ENCODE measurements around the gene ELAVL3. TPM values are rescaled to one million over a fixed set of nuclear protein-coding genes. Genes with fewer than 3 reads are reported as not detected.

Gene ELAVL3
- polyA plus RNA-seq, 1 donor = not detected

- no peak for DNase-seq
Observed at GRCh38 chr19:11405846-11406643, 74.8 kb downstream of the ELAVL3 start.

- no peak for DNase-seq
Observed at GRCh38 chr19:11404588-11405222, 76.1 kb downstream of the ELAVL3 start.

GRCh38 chr19:11401808-11402543 lies 78.9 kb downstream of the ELAVL3 start:
- DNase-seq = no peak

Other genes starting within 250 kb of the ELAVL3 start
- gene ANGPTL8, start 241.4 kb downstream of the ELAVL3 start, polyA plus RNA-seq (ENCODE audit: insufficient read length) = 2.9 TPM
- 45.9 TPM for gene DOCK6, start 218.5 kb downstream of the ELAVL3 start, polyA plus RNA-seq (ENCODE audit: insufficient read length)
- not detected for gene TSPAN16, start 184.9 kb downstream of the ELAVL3 start, polyA plus RNA-seq (ENCODE audit: insufficient read length)
- gene RAB3D, start 141.4 kb downstream of the ELAVL3 start, polyA plus RNA-seq (ENCODE audit: insufficient read length) = 6.3 TPM
- 48.5 TPM for gene TMEM205, start 134.8 kb downstream of the ELAVL3 start, polyA plus RNA-seq (ENCODE audit: insufficient read length)
- 10.9 TPM for gene CCDC159, start 134.5 kb downstream of the ELAVL3 start, polyA plus RNA-seq (ENCODE audit: insufficient read length)
- 12.7 TPM for gene PLPPR2, start 125.6 kb downstream of the ELAVL3 start, polyA plus RNA-seq (ENCODE audit: insufficient read length)
- 1.3 TPM for gene SWSAP1, start 106.4 kb downstream of the ELAVL3 start, polyA plus RNA-seq (ENCODE audit: insufficient read length)
- 4.4 TPM for gene EPOR, start 96.7 kb downstream of the ELAVL3 start, polyA plus RNA-seq (ENCODE audit: insufficient read length)
- gene RGL3, start 61.7 kb downstream of the ELAVL3 start, polyA plus RNA-seq (ENCODE audit: insufficient read length) = 0.15 TPM
- 0.30 TPM for gene ODAD3, start 45.9 kb downstream of the ELAVL3 start, polyA plus RNA-seq (ENCODE audit: insufficient read length)
- 192 TPM for gene PRKCSH, start 45.4 kb downstream of the ELAVL3 start, polyA plus RNA-seq (ENCODE audit: insufficient read length)
- gene ZNF653, start 24.8 kb upstream of the ELAVL3 start, polyA plus RNA-seq (ENCODE audit: insufficient read length) = 6.7 TPM
- gene ECSIT, start 48.1 kb upstream of the ELAVL3 start, polyA plus RNA-seq (ENCODE audit: insufficient read length) = 54.1 TPM
- 43.0 TPM for gene CNN1, start 57.8 kb upstream of the ELAVL3 start, polyA plus RNA-seq (ENCODE audit: insufficient read length)
- 35.6 TPM for gene ELOF1, start 78.2 kb upstream of the ELAVL3 start, polyA plus RNA-seq (ENCODE audit: insufficient read length)
- gene ACP5, start 96.6 kb upstream of the ELAVL3 start, polyA plus RNA-seq (ENCODE audit: insufficient read length) = 2.7 TPM
- gene ZNF627, start 116.4 kb upstream of the ELAVL3 start, polyA plus RNA-seq (ENCODE audit: insufficient read length) = 11.0 TPM